ENCODE results near the gene ALG14.
"Not testable (repeated sequence)": the region's sequence is repeated elsewhere in the genome, so short reads cannot be mapped to it uniquely, and the experiment has no call there.

Gene ALG14

GRCh38 chr1:95086949-95087533 lies 14.3 kb upstream of the ALG14 start:
- DNase-seq, result no peak

- no peak for DNase-seq
These were observed 12.6 kb upstream of the ALG14 start for GRCh38 chr1:95085376-95085775.

GRCh38 chr1:95084317-95085176 lies 11.8 kb upstream of the ALG14 start:
- DNase-seq, result peak; percentile 11 to 30

GRCh38 chr1:95080879-95081278 lies 8.1 kb upstream of the ALG14 start:
- no peak for DNase-seq

GRCh38 chr1:95080446-95080845 lies 7.7 kb upstream of the ALG14 start:
- DNase-seq, result no peak

- DNase-seq, result no peak
These were observed 3.3 kb upstream of the ALG14 start for GRCh38 chr1:95076034-95076433.

GRCh38 chr1:95073446-95073845 lies 695 bp upstream of the ALG14 start:
- DNase-seq, result no peak

GRCh38 chr1:95072117-95072516 lies 634 bp downstream of the ALG14 start:
- DNase-seq, result no peak

- no peak for DNase-seq
These were observed 1.2 kb downstream of the ALG14 start for GRCh38 chr1:95071539-95071938.

GRCh38 chr1:95069710-95070093 lies 3.0 kb downstream of the ALG14 start:
- DNase-seq, result no peak

- DNase-seq, result no peak
These were observed 3.6 kb downstream of the ALG14 start for GRCh38 chr1:95068956-95069709.

GRCh38 chr1:95067568-95067967 lies 5.2 kb downstream of the ALG14 start:
- no peak for DNase-seq

GRCh38 chr1:95067062-95067461 lies 5.7 kb downstream of the ALG14 start:
- no peak for DNase-seq

- no peak for DNase-seq
These were observed 11.2 kb downstream of the ALG14 start for GRCh38 chr1:95061445-95062006.

GRCh38 chr1:95058974-95059373 lies 13.8 kb downstream of the ALG14 start:
- DNase-seq, result no peak

- DNase-seq, result no peak
These were observed 15.4 kb downstream of the ALG14 start for GRCh38 chr1:95057351-95057750.

- DNase-seq, result no peak
These were observed 22.8 kb downstream of the ALG14 start for GRCh38 chr1:95049935-95050334.

- DNase-seq, result no peak
These were observed 24.4 kb downstream of the ALG14 start for GRCh38 chr1:95048317-95048716.

- not testable (repeated sequence) for DNase-seq
These were observed 25.1 kb downstream of the ALG14 start for GRCh38 chr1:95047624-95048023.

- DNase-seq, result no peak
These were observed 26.4 kb downstream of the ALG14 start for GRCh38 chr1:95046359-95046758.

- DNase-seq, result peak; percentile 64
These were observed 29.4 kb downstream of the ALG14 start for GRCh38 chr1:95043141-95043980.

GRCh38 chr1:95042286-95042685 lies 30.5 kb downstream of the ALG14 start:
- DNase-seq, result no peak
